HCT116 (cell line): ENCODE results near the gene SOCS4. TPM values are rescaled to one million over a fixed set of nuclear protein-coding genes. Genes with fewer than 3 reads are reported as not detected.
A peak's percentile ranks its signal among the peaks of the same experiment; 100 is the strongest.

Experiments used
- ATAC-seq: fragments of 200-7000 bp; cut with Tn5 transposase; 2 replicates; pipeline ENCODE4 v1.9.1; 2020; ENCODE audit warnings: mild to moderate bottlenecking, moderate library complexity
- BruUV-seq: library from RNA; stranded (reverse); fragments of 400-500 nt; replicated peaks from 2 replicates; lab custom pipeline; 2021; lab: Mats Ljungman, UMichigan
- CTCF ChIA-PET: fragments of 300-600 bp; sonication (Branson Sonifier 250); formaldehyde crosslinking; loops from one replicate; lab custom pipeline; 2021; ENCODE audit warnings: antibody characterized with exemption; lab: Charles Lee
- POLR2A ChIA-PET: fragments of 300-600, 350-600 bp; sonication (Branson Sonifier 250); formaldehyde crosslinking; loops from one replicate; lab custom pipeline; 2021; ENCODE audit warnings: antibody characterized with exemption; lab: Charles Lee
- RAD21 ChIA-PET, 2 experiments: fragments of 300-600 bp; sonication (Branson Sonifier 250); formaldehyde crosslinking; loops; one replicate each; lab custom pipeline; 2023; ENCODE audit warnings: low total read pairs in 2 of 2; ENCODE audit not compliant: uncharacterized antibody in 2 of 2, unreplicated experiment in 2 of 2, low non-redundant PET in 1 of 2; lab: Charles Lee
- DNase-seq: peaks from one replicate; pipeline ENCODE4 v3.0.0-alpha.2; 2010; ENCODE audit warnings: low read depth, low spot score
- H2AFZ ChIP-seq: fragments of 200-600 bp; shearing (Covaris generic), sonication (generic); 2 replicates; pipeline ENCODE4 v1.6.1; 2017; ENCODE audit warnings: low read depth, mixed run types, mixed read lengths, antibody characterized with exemption, low read length; ENCODE audit not compliant: poor library complexity, severe bottlenecking
- H3K27ac ChIP-seq: 2 replicates; pipeline ENCODE4 v1.5.1; 2012; ENCODE audit warnings: low read depth, low read length
- H3K27me3 ChIP-seq: fragments of 200-600 bp; sonication (generic); 2 replicates; pipeline ENCODE4 v1.6.1; 2016; ENCODE audit warnings: mixed run types, low read length, mixed read lengths; ENCODE audit not compliant: insufficient read depth
- H3K36me3 ChIP-seq, 2 experiments: fragments of 200-500 bp in 1 of 2; fragments of 200-600 bp in 1 of 2; sonication (Bioruptor generic) in 1 of 2; sonication (generic) in 1 of 2; 2 replicates each; pipeline versions ENCODE4 v1.5.1 to v1.6.1; 2014 to 2016; ENCODE audit warnings: low read length in 2 of 2, inconsistent platforms in 1 of 2, mixed read lengths in 1 of 2, mixed run types in 1 of 2; ENCODE audit not compliant: insufficient read depth in 2 of 2, control insufficient read depth in 1 of 2
- H3K4me1 ChIP-seq, 2 experiments: fragments of 200-600 bp in 1 of 2; sonication (generic) in 1 of 2; 2 replicates each; pipeline versions ENCODE4 v1.5.1 to v1.6.1; 2012 to 2017; ENCODE audit warnings: low read length in 2 of 2, inconsistent platforms in 1 of 2, mild to moderate bottlenecking in 1 of 2, mixed read lengths in 1 of 2, mixed run types in 1 of 2, moderate library complexity in 1 of 2; ENCODE audit not compliant: insufficient read depth in 2 of 2, control insufficient read depth in 1 of 2
- H3K4me2 ChIP-seq: fragments of 200-600 bp; sonication (generic); 2 replicates; pipeline ENCODE4 v1.6.1; 2017; ENCODE audit warnings: mixed run types, low read length, mixed read lengths
- H3K4me3 ChIP-seq, 2 experiments: fragments of 200-600 bp in 1 of 2; sonication (generic) in 1 of 2; replicated peaks in 1 of 2; 2 replicates each; pipeline ENCODE4 v1.5.1; 2011 to 2016; ENCODE audit warnings: low read length in 2 of 2, control low read depth in 1 of 2, low read depth in 1 of 2, mild to moderate bottlenecking in 1 of 2, mixed read lengths in 1 of 2, mixed run types in 1 of 2
- H3K79me2 ChIP-seq: fragments of 200-600 bp; sonication (generic); 2 replicates; pipeline ENCODE4 v1.6.1; 2017; ENCODE audit warnings: mild to moderate bottlenecking, mixed run types, low read length, moderate library complexity, mixed read lengths; ENCODE audit not compliant: insufficient read depth
- H3K9ac ChIP-seq: fragments of 200-600 bp; sonication (generic); 2 replicates; pipeline ENCODE4 v1.6.1; 2016; ENCODE audit warnings: low read length, mixed read lengths
- H3K9me2 ChIP-seq: fragments of 200-600 bp; sonication (generic), shearing (Covaris generic); 2 replicates; pipeline ENCODE4 v1.6.1; 2017; ENCODE audit warnings: mixed run types, mild to moderate bottlenecking, moderate library complexity; ENCODE audit not compliant: insufficient read depth
- H3K9me3 ChIP-seq, 2 experiments: fragments of 200-500 bp in 1 of 2; fragments of 200-600 bp in 1 of 2; sonication (Bioruptor generic) in 1 of 2; sonication (generic) in 1 of 2; 2 replicates each; pipeline ENCODE4 v1.6.1; 2014 to 2017; ENCODE audit warnings: low read length in 2 of 2, mixed read lengths in 2 of 2, inconsistent platforms in 1 of 2, low read depth in 1 of 2, mild to moderate bottlenecking in 1 of 2, mixed run types in 1 of 2, moderate library complexity in 1 of 2; ENCODE audit not compliant: control insufficient read depth in 1 of 2, insufficient read depth in 1 of 2
- H4K20me1 ChIP-seq: fragments of 200-600 bp; sonication (generic), shearing (Covaris generic); 2 replicates; pipeline ENCODE4 v1.6.1; 2017; ENCODE audit warnings: mixed run types, mild to moderate bottlenecking, moderate library complexity; ENCODE audit not compliant: insufficient read depth
- CEBPB ChIP-seq: IDR thresholded peaks from 2 replicates; pipeline ENCODE4 v1.6.1; 2012; ENCODE audit warnings: low read depth
- MAX ChIP-seq: IDR thresholded peaks from 2 replicates; pipeline ENCODE4 v1.6.1; 2012
- POLR2AphosphoS5 ChIP-seq: IDR thresholded peaks from 2 replicates; pipeline ENCODE4 v1.6.1; 2011; ENCODE audit warnings: mild to moderate bottlenecking, low read depth, low read length, moderate library complexity
- REST ChIP-seq: IDR thresholded peaks from 2 replicates; pipeline ENCODE4 v1.6.1; 2012; ENCODE audit warnings: low read depth
- YY1 ChIP-seq: IDR thresholded peaks from 2 replicates; pipeline ENCODE4 v1.6.1; 2011; ENCODE audit warnings: low read length, low read depth, moderate library complexity, mild to moderate bottlenecking; ENCODE audit not compliant: insufficient replicate concordance; ENCODE audit errors: extremely low read depth
- intact Hi-C: fragments of 100-400 bp; cut with micrococcal nuclease; formaldehyde crosslinking; loops from 2 replicates; pipeline ENCODE4 v1.10.0; 2022
- total RNA-seq: library from RNA; stranded (reverse); gene quantifications from one replicate; pipeline ENCODE4 v1.2.1, GENCODE V29; 2021; ENCODE audit not compliant: unreplicated experiment

The SOCS4 gene
- total RNA-seq, 1 experiment from 2014 or later: 23.7 TPM

GRCh38 chr14:55053018-55053417, 26.0 kb downstream of the SOCS4 start:
- peaks cover 26% of the 10 kb centered on the region; the same call in 1 of the 2 replicates for H4K20me1 ChIP-seq
- DNase-seq (no peak), ATAC-seq (no peak)
- ChIA-PET CTCF (interaction anchor here (0.7 to 1.1 kb wide), 2 partner anchors 12 to 37 kb away, joined by 3 read pairs; no protein-coding TSS in a partner anchor), POLR2A (interaction anchor here (2.7 kb wide), 1 partner anchor 25 kb away, joined by 9 read pairs; no protein-coding TSS in a partner anchor), RAD21 (no interaction called here)
- peaks cover 2 to 9% of the 10 kb centered on the region in 2 experiments; a peak in 3 of 4 replicates for H3K36me3 ChIP-seq
- no peaks in the 10 kb centered on the region for H3K9me2 ChIP-seq
- no peaks in the 10 kb centered on the region for H3K9me3 ChIP-seq
- H3K9ac ChIP-seq: peak overlapping the region; percentile 98
- TF ChIP-seq REST: no peak
- TF ChIP-seq YY1: no peak
- no peak for TF ChIP-seq MAX
- TF ChIP-seq CEBPB: no peak
- 0 out of 2 replicates have a peak, but pooled peaks have one; percentile 11 for TF ChIP-seq POLR2AphosphoS5
- H3K4me2 ChIP-seq: peak overlapping the region; percentile 81
- H3K79me2 ChIP-seq: peaks cover 62% of the 10 kb centered on the region
- H3K4me3 ChIP-seq: peak overlapping the region; percentile 66 to 97
- peaks cover 4 to 21% of the 10 kb centered on the region in 2 experiments; a peak in 3 of 4 replicates for H3K4me1 ChIP-seq
- no peak overlapping the region; the same call in 1 of the 2 replicates for H3K27ac ChIP-seq
- intact Hi-C loops: no loop called here
- H3K27me3 ChIP-seq: no peaks in the 10 kb centered on the region
- H2AFZ ChIP-seq: no peak overlapping the region
- BruUV-seq: no TSS peak
